Neural cell (in vitro differentiated cells): ENCODE measurements around the gene JPH4. TPM values are rescaled to one million over a fixed set of nuclear protein-coding genes. Genes with fewer than 3 reads are reported as not detected.
"Not testable (repeated sequence)": the region's sequence is repeated elsewhere in the genome, so short reads cannot be mapped to it uniquely, and the experiment has no call there.

Source experiments
- H2AFZ ChIP-seq: fragments of 200-600, 300-800 bp; sonication (generic), shearing (Covaris generic); 2 replicates; pipeline ENCODE4 v1.6.0; 2014; ENCODE audit warnings: low read depth, mild to moderate bottlenecking, antibody characterized with exemption, low read length, moderate library complexity
- H3F3A ChIP-seq: fragments of 200-600 bp; shearing (Covaris generic); 2 replicates; pipeline ENCODE4 v1.6.1; 2016; ENCODE audit warnings: mild to moderate bottlenecking, moderate library complexity, mixed read lengths, antibody characterized with exemption, low read length; ENCODE audit not compliant: insufficient read depth, poor library complexity, severe bottlenecking
- H3K27ac ChIP-seq: fragments of 200-600, 300-800 bp; sonication (generic), shearing (Covaris generic); 2 replicates; pipeline ENCODE4 v1.5.1; 2014; ENCODE audit warnings: mild to moderate bottlenecking, low read length, moderate library complexity
- H3K27me3 ChIP-seq: fragments of 300-800, 200-600 bp; sonication (generic), shearing (Covaris generic); 2 replicates; pipeline ENCODE4 v1.6.0; 2014; ENCODE audit warnings: mild to moderate bottlenecking, low read depth, low read length, moderate library complexity; ENCODE audit not compliant: insufficient read depth
- H3K36me3 ChIP-seq: fragments of 300-800, 200-600 bp; sonication (generic), shearing (Covaris generic); 2 replicates; pipeline ENCODE4 v1.5.1; 2014; ENCODE audit warnings: mild to moderate bottlenecking, antibody characterized with exemption, low read length, moderate library complexity; ENCODE audit not compliant: insufficient read depth
- H3K4me2 ChIP-seq: fragments of 300-800, 200-600 bp; sonication (generic), shearing (Covaris generic); 2 replicates; pipeline ENCODE4 v1.6.0; 2014; ENCODE audit warnings: mild to moderate bottlenecking, low read length
- H3K4me3 ChIP-seq: fragments of 300-800, 200-600 bp; sonication (generic), shearing (Covaris generic); 2 replicates; pipeline ENCODE4 v1.5.1; 2014; ENCODE audit warnings: mild to moderate bottlenecking, low read length, moderate library complexity
- H3K79me2 ChIP-seq: fragments of 200-600 bp; shearing (Covaris generic); replicated peaks from 2 replicates; pipeline ENCODE4 v1.6.0; 2014; ENCODE audit warnings: mild to moderate bottlenecking, low read length, moderate library complexity; ENCODE audit not compliant: insufficient read depth
- H3K9ac ChIP-seq: fragments of 300-800, 200-600 bp; sonication (generic), shearing (Covaris generic); 2 replicates; pipeline ENCODE4 v1.6.1; 2016; ENCODE audit warnings: mild to moderate bottlenecking, low read length, mixed read lengths
- H3K9me2 ChIP-seq: fragments of 200-600 bp; shearing (Covaris generic); 2 replicates; pipeline ENCODE4 v1.6.1; 2016; ENCODE audit warnings: mild to moderate bottlenecking, low read length, mixed read lengths; ENCODE audit not compliant: insufficient read depth
- H3K9me3 ChIP-seq: fragments of 200-600, 300-800 bp; sonication (generic), shearing (Covaris generic); 2 replicates; pipeline ENCODE4 v1.6.1; 2016; ENCODE audit warnings: mild to moderate bottlenecking, mixed run types, low read length, moderate library complexity, mixed read lengths
- H4K20me1 ChIP-seq: fragments of 200-600 bp; shearing (Covaris generic); 2 replicates; pipeline ENCODE4 v1.6.1; 2016; ENCODE audit warnings: mild to moderate bottlenecking, mixed run types; ENCODE audit not compliant: insufficient read depth
- CTCF ChIP-seq: fragments of 450-650 bp; IDR thresholded peaks from 2 replicates; pipeline ENCODE4 v1.5.1; 2014; ENCODE audit warnings: antibody characterized with exemption, mild to moderate bottlenecking, moderate library complexity; ENCODE audit not compliant: poor library complexity, severe bottlenecking
- EP300 ChIP-seq: fragments of 450-650 bp; conservative IDR thresholded peaks from 2 replicates; pipeline ENCODE4 v1.6.1; 2014; ENCODE audit warnings: antibody characterized with exemption, mild to moderate bottlenecking, moderate library complexity; ENCODE audit not compliant: poor library complexity, severe bottlenecking
- EZH2 ChIP-seq: fragments of 200-600, 300-800 bp; shearing (Covaris generic), sonication (generic); IDR thresholded peaks from 2 replicates; pipeline ENCODE4 v1.6.1; 2014; ENCODE audit warnings: antibody characterized with exemption, low read length, borderline replicate concordance, mild to moderate bottlenecking; ENCODE audit not compliant: insufficient read depth, poor library complexity, severe bottlenecking
- MXI1 ChIP-seq: fragments of 450-650 bp; conservative IDR thresholded peaks from 2 replicates; pipeline ENCODE4 v1.6.1; 2014; ENCODE audit warnings: antibody characterized with exemption, mild to moderate bottlenecking; ENCODE audit not compliant: poor library complexity, severe bottlenecking
- POLR2AphosphoS5 ChIP-seq: IDR thresholded peaks from 2 replicates; pipeline ENCODE4 v1.6.1; 2012
- RAD21 ChIP-seq: fragments of 450-650 bp; conservative IDR thresholded peaks from 2 replicates; pipeline ENCODE4 v1.6.1; 2014; ENCODE audit warnings: antibody characterized with exemption, mild to moderate bottlenecking, moderate library complexity
- REST ChIP-seq: IDR thresholded peaks from 2 replicates; pipeline ENCODE4 v1.6.1; 2012; ENCODE audit warnings: borderline replicate concordance
- SMC3 ChIP-seq: fragments of 450-650 bp; conservative IDR thresholded peaks from 2 replicates; pipeline ENCODE4 v1.6.1; 2014; ENCODE audit warnings: antibody characterized with exemption, mild to moderate bottlenecking, moderate library complexity; ENCODE audit not compliant: poor library complexity
- TAF1 ChIP-seq: IDR thresholded peaks from 2 replicates; pipeline ENCODE4 v1.6.1; 2012; ENCODE audit warnings: low read depth
- polyA plus RNA-seq: library from polyadenylated mRNA; depleted of rRNA; stranded (reverse); fragments of >200 nt; gene quantifications from 2 replicates; pipeline ENCODE4 v1.2.3, GENCODE V29; 2014

The JPH4 gene
- polyA plus RNA-seq, 1 donor from 2014 or later, result 68.2 TPM

- Histone ChIP-seq H3K36me3 (no peaks in the 10 kb centered on the region), H3K79me2 (no peaks in the 10 kb centered on the region), H3F3A (no peaks in the 10 kb centered on the region), H4K20me1 (no peaks in the 10 kb centered on the region), H3K9me3 (no peaks in the 10 kb centered on the region), H3K4me3 (peak overlapping the region; percentile 39), H2AFZ (no peak overlapping the region), H3K9me2 (no peaks in the 10 kb centered on the region), H3K9ac (peak overlapping the region; percentile 62), H3K27me3 (no peaks in the 10 kb centered on the region), H3K27ac (peak overlapping the region; percentile 91), H3K4me2 (no peak overlapping the region)
- no peak for TF ChIP-seq CTCF
- no peak for TF ChIP-seq RAD21
- no peak for TF ChIP-seq MXI1
- no peak for TF ChIP-seq EP300
- TF ChIP-seq SMC3, result no peak
- no peak for TF ChIP-seq TAF1
- no peak for TF ChIP-seq POLR2AphosphoS5
- TF ChIP-seq REST, result no peak
These were observed 41.1 kb downstream of the JPH4 start for GRCh38 chr14:23537351-23538049.

- not testable (repeated sequence) for H3K9ac ChIP-seq, H3K9me3 ChIP-seq, H3K4me3 ChIP-seq, H2AFZ ChIP-seq, H3K27me3 ChIP-seq, H3K9me2 ChIP-seq, H3K36me3 ChIP-seq, H3K4me2 ChIP-seq, H4K20me1 ChIP-seq, H3F3A ChIP-seq, H3K79me2 ChIP-seq
- peak overlapping the region; percentile 91 for H3K27ac ChIP-seq
These were observed 41.7 kb downstream of the JPH4 start for GRCh38 chr14:23536906-23537305.

GRCh38 chr14:23536494-23536893 is 42.1 kb downstream of the JPH4 start:
- Histone ChIP-seq H3K27me3 (no peaks in the 10 kb centered on the region), H3K36me3 (no peaks in the 10 kb centered on the region), H3K9me3 (no peaks in the 10 kb centered on the region), H3K4me2 (no peak overlapping the region), H3K79me2 (no peaks in the 10 kb centered on the region), H3F3A (no peaks in the 10 kb centered on the region), H3K27ac (no peak overlapping the region), H3K4me3 (no peak overlapping the region), H3K9ac (no peak overlapping the region), H3K9me2 (no peaks in the 10 kb centered on the region), H4K20me1 (no peaks in the 10 kb centered on the region), H2AFZ (no peak overlapping the region)
- TF ChIP-seq EZH2 (no peak), SMC3 (no peak), MXI1 (no peak), CTCF (no peak), POLR2AphosphoS5 (no peak), REST (no peak)
